Endodermal cell (in vitro differentiated cells): ENCODE data around the gene NECTIN3. TPM values are rescaled to one million over a fixed set of nuclear protein-coding genes. Genes with fewer than 3 reads are reported as not detected.
A peak's percentile ranks its signal among the peaks of the same experiment; 100 is the strongest.

Experiments used
- DNase-seq: peaks from one replicate; pipeline ENCODE4 v3.0.0-alpha.2; 2017
- H3K27ac ChIP-seq: 2 replicates; pipeline ENCODE4 v1.5.1; 2013; ENCODE audit warnings: mild to moderate bottlenecking, low read depth, low read length, moderate library complexity
- H3K27me3 ChIP-seq: 2 replicates; pipeline ENCODE4 v1.6.1; 2013; ENCODE audit warnings: mild to moderate bottlenecking, low read length, moderate library complexity; ENCODE audit not compliant: insufficient read depth, control insufficient read depth, poor library complexity, severe bottlenecking
- H3K36me3 ChIP-seq: 2 replicates; pipeline ENCODE4 v1.7.0; 2013; ENCODE audit warnings: mild to moderate bottlenecking, low read length, moderate library complexity; ENCODE audit not compliant: control insufficient read depth, insufficient read depth
- H3K4me1 ChIP-seq: one replicate; pipeline ENCODE4 v1.7.0; 2013; ENCODE audit warnings: low read length; ENCODE audit not compliant: control insufficient read depth, insufficient read depth
- H3K4me3 ChIP-seq: 2 replicates; pipeline ENCODE4 v1.5.1; 2013; ENCODE audit warnings: mild to moderate bottlenecking, low read length, moderate library complexity
- H3K9ac ChIP-seq: 2 replicates; pipeline ENCODE4 v1.6.1; 2013; ENCODE audit warnings: mild to moderate bottlenecking, low read length, moderate library complexity; ENCODE audit not compliant: poor library complexity, severe bottlenecking; ENCODE audit errors: extremely low read depth
- H3K9me3 ChIP-seq: 2 replicates; pipeline ENCODE4 v1.6.1; 2013; ENCODE audit warnings: mild to moderate bottlenecking, low read length, moderate library complexity; ENCODE audit not compliant: control insufficient read depth
- H3K27ac Mint-ChIP-seq: 2 replicates; pipeline ENCODE4 v1.8.0; 2020; ENCODE audit warnings: mixed read lengths
- H3K27me3 Mint-ChIP-seq: 2 replicates; pipeline ENCODE4 v1.8.0; 2021; ENCODE audit warnings: mild to moderate bottlenecking, mixed read lengths; ENCODE audit not compliant: insufficient read depth
- H3K36me3 Mint-ChIP-seq: 2 replicates; pipeline ENCODE4 v1.8.0; 2020; ENCODE audit warnings: low read depth, mixed read lengths
- H3K4me1 Mint-ChIP-seq: 2 replicates; pipeline ENCODE4 v1.8.0; 2020; ENCODE audit warnings: mixed read lengths
- H3K4me3 Mint-ChIP-seq: 2 replicates; pipeline ENCODE4 v1.8.0; 2020; ENCODE audit warnings: mild to moderate bottlenecking, moderate library complexity, mixed read lengths
- H3K9me3 Mint-ChIP-seq: 2 replicates; pipeline ENCODE4 v1.8.0; 2020; ENCODE audit warnings: mild to moderate bottlenecking, mixed read lengths
- CTCF ChIP-seq: fragments of 200-600 bp; sonication (generic); conservative IDR thresholded peaks from 2 replicates; pipeline ENCODE4 v1.5.0; 2021; ENCODE audit warnings: antibody characterized with exemption, mild to moderate bottlenecking
- WGBS, 2 experiments: methylation state at CpG; one replicate each; pipeline versions ENCODE4 v1.1.5 to v1.1.7; 2013; ENCODE audit warnings: missing lambda C conversion rate in 2 of 2, mixed read lengths in 1 of 2; ENCODE audit not compliant: insufficient coverage in 1 of 2, insufficient read length in 1 of 2; 5-methylcytosine and 5-hydroxymethylcytosine counted together
- total RNA-seq, 2 donors: library from RNA; stranded (reverse); fragmentation: NEBNext Ultra II Directional in 1 of 2; extraction: Animal tissue kit (Norgen Biotek cat#: 25700) in 1 of 2; gene quantifications; 2 replicates in 1 of 2; 3 replicates in 1 of 2; pipeline ENCODE4 v1.2.1, GENCODE V29; 2021

NECTIN3 gene
- total RNA-seq, 2 donors from 2014 or later, result 16.4 to 18.9 TPM

DNA sequence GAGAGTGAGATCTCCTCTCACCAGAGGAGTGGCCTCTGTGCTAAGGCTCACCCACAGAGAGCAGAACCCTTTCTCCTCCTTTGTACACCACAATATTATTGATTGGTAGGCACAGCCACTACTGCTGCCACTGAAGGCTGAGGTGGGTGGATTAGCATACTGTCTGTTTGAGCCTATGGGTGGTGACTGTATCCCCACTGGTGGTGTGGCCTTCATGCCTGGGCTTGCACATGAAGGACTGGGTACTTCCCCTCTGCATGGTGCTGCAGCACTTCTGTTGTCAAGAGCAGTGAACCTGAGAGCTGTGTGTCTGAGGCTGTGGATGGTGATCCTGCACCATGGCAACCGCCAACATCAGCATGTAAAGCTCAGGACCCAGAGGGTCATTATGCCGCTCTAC is 35.7 kb upstream of the NECTIN3 start:
- Mint-ChIP-seq H3K9me3 (peaks cover 12% of the 10 kb centered on the region), H3K27ac (no peak overlapping the region), H3K36me3 (no peaks in the 10 kb centered on the region), H3K27me3 (no peaks in the 10 kb centered on the region), H3K4me3 (no peak overlapping the region), H3K4me1 (no peaks in the 10 kb centered on the region)
- TF ChIP-seq CTCF, result no peak
- H3K4me3 ChIP-seq, result no peak overlapping the region
- DNase-seq, result no peak
- peak overlapping the region; percentile 21 for H3K27ac ChIP-seq
- no peaks in the 10 kb centered on the region for H3K36me3 ChIP-seq
- 94% methylated on average over 2 of the region's 2 CpGs; no CpG with 5 or more reads in 1 of the 2 experiments for WGBS, 2 experiments
- no peaks in the 10 kb centered on the region for H3K27me3 ChIP-seq
- H3K4me1 ChIP-seq, result no peaks in the 10 kb centered on the region
- H3K9me3 ChIP-seq, result peaks cover 7% of the 10 kb centered on the region
- H3K9ac ChIP-seq, result no peak overlapping the region

DNA sequence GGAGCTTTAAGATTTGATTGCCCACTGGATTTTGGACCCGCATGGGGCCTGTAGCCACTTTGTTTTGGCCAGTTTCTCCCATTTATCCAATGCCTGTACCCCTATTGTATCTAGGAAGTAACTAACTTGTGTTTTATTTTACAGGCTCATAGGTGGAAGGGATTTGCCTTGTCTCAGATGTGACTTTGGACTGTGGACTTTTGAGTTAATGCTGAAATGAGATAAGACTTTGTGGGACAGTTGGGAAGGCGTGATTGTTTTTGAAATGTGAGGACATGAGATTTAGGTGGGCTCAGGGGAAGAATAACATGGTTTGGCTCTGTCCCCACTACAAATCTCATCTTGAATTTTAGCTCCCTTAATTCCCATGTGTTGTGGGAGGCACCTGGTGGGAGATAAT is 30.7 kb upstream of the NECTIN3 start:
- Histone ChIP-seq H3K27ac (no peak overlapping the region), H3K9me3 (peaks cover 17% of the 10 kb centered on the region), H3K4me3 (no peak overlapping the region), H3K9ac (no peak overlapping the region), H3K36me3 (no peaks in the 10 kb centered on the region), H3K4me1 (no peaks in the 10 kb centered on the region), H3K27me3 (no peaks in the 10 kb centered on the region)
- WGBS, 2 experiments, result 96 to 100% methylated on average over 1 to 2 of the region's 2 CpGs
- H3K4me1 Mint-ChIP-seq, result no peaks in the 10 kb centered on the region
- H3K27ac Mint-ChIP-seq, result no peak overlapping the region
- no peak for TF ChIP-seq CTCF
- H3K36me3 Mint-ChIP-seq, result peaks cover 3% of the 10 kb centered on the region
- peaks cover 28% of the 10 kb centered on the region for H3K9me3 Mint-ChIP-seq
- no peak for DNase-seq
- no peak overlapping the region for H3K4me3 Mint-ChIP-seq
- no peaks in the 10 kb centered on the region for H3K27me3 Mint-ChIP-seq

- peaks cover 3% of the 10 kb centered on the region for H3K36me3 Mint-ChIP-seq
- DNase-seq, result no peak
- no peaks in the 10 kb centered on the region for H3K4me1 ChIP-seq
- no peak overlapping the region for H3K4me3 Mint-ChIP-seq
- H3K9me3 Mint-ChIP-seq, result peaks cover 18% of the 10 kb centered on the region
- no peaks in the 10 kb centered on the region for H3K27me3 ChIP-seq
- no peak overlapping the region for H3K4me3 ChIP-seq
- no peak for TF ChIP-seq CTCF
- peaks cover 11% of the 10 kb centered on the region for H3K9me3 ChIP-seq
- no peaks in the 10 kb centered on the region for H3K36me3 ChIP-seq
- 81 to 85% methylated on average over 5 to 6 of the region's 6 CpGs for WGBS, 2 experiments
- no peak overlapping the region for H3K27ac Mint-ChIP-seq
- H3K4me1 Mint-ChIP-seq, result peaks cover 5% of the 10 kb centered on the region
- H3K9ac ChIP-seq, result no peak overlapping the region
- no peak overlapping the region for H3K27ac ChIP-seq
- no peaks in the 10 kb centered on the region for H3K27me3 Mint-ChIP-seq
Observed at GRCh38 chr3:111045564-111045963, 26.1 kb upstream of the NECTIN3 start.
